ENCODE measurements around the gene MYLK.

The MYLK gene

DNA sequence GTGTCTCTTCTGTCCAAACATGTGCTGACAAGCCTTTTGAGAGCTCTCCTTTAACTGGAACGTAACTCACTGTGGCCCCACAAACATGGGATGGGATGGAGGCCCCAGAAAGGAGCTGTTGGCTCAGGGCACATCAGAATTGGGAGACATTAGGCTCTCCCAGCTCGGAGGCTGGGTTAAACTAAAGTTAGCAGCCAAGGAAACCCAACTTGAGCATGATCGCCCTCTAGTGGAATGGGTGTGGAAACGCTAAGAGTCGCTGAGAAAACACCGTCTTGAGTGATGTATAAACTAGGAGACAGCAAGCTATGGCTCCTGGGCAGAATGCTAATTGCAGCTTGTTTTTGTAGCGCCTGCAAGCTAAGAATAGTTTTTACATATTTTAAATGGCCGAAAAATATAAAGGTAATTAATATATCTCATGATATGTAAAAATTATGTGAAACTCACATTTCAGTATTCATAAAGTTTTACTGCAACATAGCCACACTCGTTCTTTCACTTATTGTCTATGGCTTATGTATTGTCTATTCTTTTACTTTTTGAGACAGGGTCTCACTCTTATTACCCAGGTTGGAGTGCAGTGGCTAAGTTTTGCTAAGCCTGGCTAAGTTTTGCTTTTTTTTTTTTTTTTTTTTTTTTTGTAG, 160.5 kb downstream of the MYLK start:
- H3K4me2 ChIP-seq (ENCODE audit: low read length), result no peak overlapping the region
- H3K27ac ChIP-seq (ENCODE audit: low read depth, low read length, poor library complexity, severe bottlenecking), result no peak overlapping the region
- no peaks in the 10 kb centered on the region for H3F3A ChIP-seq (ENCODE audit: insufficient read depth, low read length)
- H3K9me3 ChIP-seq (ENCODE audit: low read length), result no peaks in the 10 kb centered on the region
- no peaks in the 10 kb centered on the region for H3K27me3 ChIP-seq (ENCODE audit: insufficient read depth, low read length)
- H3K36me3 ChIP-seq (ENCODE audit: insufficient read depth, low read length), result no peaks in the 10 kb centered on the region
- no peak overlapping the region for H3K9ac ChIP-seq (ENCODE audit: low read length)
- no peaks in the 10 kb centered on the region for H4K20me1 ChIP-seq (ENCODE audit: insufficient read depth, low read length)
- no peaks in the 10 kb centered on the region for H3K4me1 ChIP-seq (ENCODE audit: insufficient read depth, low read length, severe bottlenecking)
- no peak overlapping the region for H2AFZ ChIP-seq (ENCODE audit: low read length)
- TF ChIP-seq, protein P1, sequence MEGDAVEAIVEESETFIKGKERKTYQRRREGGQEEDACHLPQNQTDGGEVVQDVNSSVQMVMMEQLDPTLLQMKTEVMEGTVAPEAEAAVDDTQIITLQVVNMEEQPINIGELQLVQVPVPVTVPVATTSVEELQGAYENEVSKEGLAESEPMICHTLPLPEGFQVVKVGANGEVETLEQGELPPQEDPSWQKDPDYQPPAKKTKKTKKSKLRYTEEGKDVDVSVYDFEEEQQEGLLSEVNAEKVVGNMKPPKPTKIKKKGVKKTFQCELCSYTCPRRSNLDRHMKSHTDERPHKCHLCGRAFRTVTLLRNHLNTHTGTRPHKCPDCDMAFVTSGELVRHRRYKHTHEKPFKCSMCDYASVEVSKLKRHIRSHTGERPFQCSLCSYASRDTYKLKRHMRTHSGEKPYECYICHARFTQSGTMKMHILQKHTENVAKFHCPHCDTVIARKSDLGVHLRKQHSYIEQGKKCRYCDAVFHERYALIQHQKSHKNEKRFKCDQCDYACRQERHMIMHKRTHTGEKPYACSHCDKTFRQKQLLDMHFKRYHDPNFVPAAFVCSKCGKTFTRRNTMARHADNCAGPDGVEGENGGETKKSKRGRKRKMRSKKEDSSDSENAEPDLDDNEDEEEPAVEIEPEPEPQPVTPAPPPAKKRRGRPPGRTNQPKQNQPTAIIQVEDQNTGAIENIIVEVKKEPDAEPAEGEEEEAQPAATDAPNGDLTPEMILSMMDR (IDR thresholded peaks at IDR 0.05; ENCODE audit: low read length), result peak; percentile 73
- no peak for TF ChIP-seq EZH2 (IDR thresholded peaks at IDR 0.05; ENCODE audit: borderline replicate concordance, low read length)
- no peak overlapping the region for H3K4me3 ChIP-seq (ENCODE audit: low read depth, low read length, poor library complexity, severe bottlenecking)
- H3K9me2 ChIP-seq (ENCODE audit: low read depth, low read length), result no peaks in the 10 kb centered on the region
- no peaks in the 10 kb centered on the region for H3K79me2 ChIP-seq (ENCODE audit: insufficient read depth, low read length)

DNA sequence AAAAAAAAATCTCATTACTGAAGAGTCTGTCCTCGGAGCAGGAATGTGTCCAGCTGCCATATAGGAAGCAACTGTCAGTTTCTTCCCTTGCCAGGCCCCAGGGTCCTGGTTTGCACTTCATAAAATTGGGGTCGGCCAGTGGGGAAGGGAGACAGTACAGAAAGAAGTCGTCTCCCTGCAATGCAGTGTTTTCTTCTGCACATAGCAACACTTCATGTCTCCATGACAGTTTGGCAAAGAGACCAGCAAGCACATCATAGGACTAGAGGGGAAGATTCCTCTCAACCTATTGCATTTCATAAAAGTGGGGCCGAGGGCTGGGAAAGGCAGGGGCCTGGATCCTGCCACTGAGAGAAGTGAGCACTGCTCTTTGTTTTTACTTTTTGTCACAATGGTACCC, 161.1 kb downstream of the MYLK start:
- no peak for TF ChIP-seq EZH2 (IDR thresholded peaks at IDR 0.05; ENCODE audit: borderline replicate concordance, low read length)
- TF ChIP-seq, protein P1 (IDR thresholded peaks at IDR 0.05; ENCODE audit: low read length), result no peak
- Histone ChIP-seq H3F3A (ENCODE audit: insufficient read depth, low read length) (no peaks in the 10 kb centered on the region), H3K4me1 (ENCODE audit: insufficient read depth, low read length, severe bottlenecking) (no peaks in the 10 kb centered on the region), H3K27ac (ENCODE audit: low read depth, low read length, poor library complexity, severe bottlenecking) (no peak overlapping the region), H3K27me3 (ENCODE audit: insufficient read depth, low read length) (no peaks in the 10 kb centered on the region), H3K36me3 (ENCODE audit: insufficient read depth, low read length) (no peaks in the 10 kb centered on the region), H3K4me2 (ENCODE audit: low read length) (no peak overlapping the region), H3K79me2 (ENCODE audit: insufficient read depth, low read length) (no peaks in the 10 kb centered on the region), H2AFZ (ENCODE audit: low read length) (no peak overlapping the region), H3K9me3 (ENCODE audit: low read length) (no peaks in the 10 kb centered on the region), H3K9me2 (ENCODE audit: low read depth, low read length) (no peaks in the 10 kb centered on the region), H3K4me3 (ENCODE audit: low read depth, low read length, poor library complexity, severe bottlenecking) (no peak overlapping the region), H3K9ac (ENCODE audit: low read length) (no peak overlapping the region), H4K20me1 (ENCODE audit: insufficient read depth, low read length) (no peaks in the 10 kb centered on the region)

DNA sequence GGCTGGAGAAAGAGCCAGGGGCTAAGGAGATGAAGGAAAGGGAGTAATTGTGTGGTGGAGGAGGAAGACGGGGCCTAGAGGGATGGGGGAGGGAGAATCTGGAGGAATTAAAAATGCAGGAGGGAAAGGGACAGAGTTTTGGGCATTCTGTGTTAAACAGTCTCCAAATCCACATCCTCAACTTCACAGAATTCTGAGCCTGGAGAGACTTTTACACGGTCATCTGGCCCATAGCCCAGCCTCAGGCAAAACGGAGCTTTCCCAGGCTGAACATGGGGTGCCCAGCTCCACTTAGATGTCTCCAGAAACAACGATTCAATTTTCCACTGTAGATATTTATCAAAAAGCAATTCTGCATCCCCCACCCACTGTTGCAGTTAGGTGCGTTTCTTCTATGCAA, 161.7 kb downstream of the MYLK start:
- H3K27ac ChIP-seq (ENCODE audit: low read depth, low read length, poor library complexity, severe bottlenecking), result no peak overlapping the region
- no peak for TF ChIP-seq EZH2 (IDR thresholded peaks at IDR 0.05; ENCODE audit: borderline replicate concordance, low read length)
- TF ChIP-seq, protein P1 (IDR thresholded peaks at IDR 0.05; ENCODE audit: low read length), result no peak

More for the DNA sequence above, 161.7 kb downstream of the MYLK start:
- Histone ChIP-seq H3K4me1 (ENCODE audit: insufficient read depth, low read length, severe bottlenecking) (no peaks in the 10 kb centered on the region), H3F3A (ENCODE audit: insufficient read depth, low read length) (no peaks in the 10 kb centered on the region), H3K9me3 (ENCODE audit: low read length) (no peaks in the 10 kb centered on the region), H3K36me3 (ENCODE audit: insufficient read depth, low read length) (no peaks in the 10 kb centered on the region), H3K9ac (ENCODE audit: low read length) (no peak overlapping the region), H4K20me1 (ENCODE audit: insufficient read depth, low read length) (no peaks in the 10 kb centered on the region), H3K9me2 (ENCODE audit: low read depth, low read length) (no peaks in the 10 kb centered on the region), H3K27me3 (ENCODE audit: insufficient read depth, low read length) (no peaks in the 10 kb centered on the region), H3K79me2 (ENCODE audit: insufficient read depth, low read length) (no peaks in the 10 kb centered on the region), H3K4me2 (ENCODE audit: low read length) (no peak overlapping the region), H2AFZ (ENCODE audit: low read length) (no peak overlapping the region), H3K4me3 (ENCODE audit: low read depth, low read length, poor library complexity, severe bottlenecking) (no peak overlapping the region)

Data from OCI-LY1 (cell line).